H1 (cell line): ENCODE results near the gene PDRG1. TPM values are rescaled to one million over a fixed set of nuclear protein-coding genes. Genes with fewer than 3 reads are reported as not detected.

Source experiments
- CTCF ChIA-PET: fragments of 300-600 bp; sonication (Branson Sonifier 250); formaldehyde crosslinking; loops from one replicate; lab custom pipeline; 2021; ENCODE audit not compliant: partially characterized antibody; lab: Charles Lee
- POLR2A ChIA-PET: fragments of 300-600 bp; sonication (Branson Sonifier 250); formaldehyde crosslinking; loops from one replicate; lab custom pipeline; 2021; ENCODE audit warnings: inconsistent platforms; ENCODE audit not compliant: partially characterized antibody; lab: Charles Lee
- DNase-seq, 2 experiments: peaks; one replicate each; pipeline versions ENCODE4 v3.0.0 to v3.0.0-alpha.2; 2010 to 2022; ENCODE audit warnings: low spot score in 2 of 2, low read depth in 1 of 2, mixed read lengths in 1 of 2
- FAIRE-seq: peaks from 2 replicates; lab custom pipeline; 2011; peaks lifted over from hg19 to GRCh38; lab: Jason Lieb, UNC
- H2AFZ ChIP-seq: 2 replicates; pipeline ENCODE4 v1.8.1; 2012; ENCODE audit warnings: low read length, inconsistent platforms
- H2AK5ac ChIP-seq: 2 replicates; pipeline ENCODE4 v1.6.1; 2013; ENCODE audit warnings: low read depth, low read length
- H2BK120ac ChIP-seq: replicated peaks from 2 replicates; pipeline ENCODE3; 2013; ENCODE audit warnings: low read depth, low read length, inconsistent platforms
- H2BK12ac ChIP-seq: 2 replicates; pipeline ENCODE4 v1.6.1; 2013; ENCODE audit warnings: low read depth, low read length
- H2BK15ac ChIP-seq: 2 replicates; pipeline ENCODE4 v1.6.1; 2013; ENCODE audit warnings: low read length
- H2BK20ac ChIP-seq: 2 replicates; pipeline ENCODE4 v1.6.1; 2013; ENCODE audit warnings: low read length
- H2BK5ac ChIP-seq: 2 replicates; pipeline ENCODE4 v1.6.1; 2013; ENCODE audit warnings: low read depth, low read length
- H3K14ac ChIP-seq: 2 replicates; pipeline ENCODE4 v1.6.1; 2013; ENCODE audit warnings: inconsistent platforms; ENCODE audit not compliant: insufficient read length
- H3K18ac ChIP-seq: 2 replicates; pipeline ENCODE4 v1.6.1; 2013; ENCODE audit warnings: low read length; ENCODE audit errors: extremely low read depth
- H3K23ac ChIP-seq: 2 replicates; pipeline ENCODE4 v1.6.1; 2013; ENCODE audit warnings: inconsistent platforms; ENCODE audit not compliant: insufficient read length
- H3K23me2 ChIP-seq: 2 replicates; pipeline ENCODE4 v1.6.1; 2013; ENCODE audit warnings: low read depth, low read length
- H3K27ac ChIP-seq: 2 replicates; pipeline ENCODE4 v1.6.1; 2011; ENCODE audit warnings: low read depth, low read length, inconsistent platforms
- H3K27me3 ChIP-seq, 4 experiments: replicated peaks in 1 of 4; 1 replicate in 1 of 4; 2 replicates in 3 of 4; pipeline versions ENCODE4 v1.6.1 to v1.8.1; 2011 to 2013; ENCODE audit warnings: low read length in 3 of 4, mild to moderate bottlenecking in 3 of 4, inconsistent platforms in 2 of 4, mixed read lengths in 2 of 4, moderate library complexity in 1 of 4; ENCODE audit not compliant: control insufficient read depth in 3 of 4, insufficient read depth in 3 of 4; ENCODE audit errors: extremely low read depth in 1 of 4
- H3K36me3 ChIP-seq, 4 experiments: 2 replicates each; pipeline versions ENCODE4 v1.6.1 to v1.8.1; 2011 to 2013; ENCODE audit warnings: mild to moderate bottlenecking in 4 of 4, low read length in 3 of 4, moderate library complexity in 2 of 4, control low read depth in 1 of 4, inconsistent platforms in 1 of 4; ENCODE audit not compliant: insufficient read depth in 4 of 4, control insufficient read depth in 2 of 4
- H3K4ac ChIP-seq: replicated peaks from 2 replicates; pipeline ENCODE3; 2013; ENCODE audit warnings: low read length, low read depth, mixed read lengths, inconsistent platforms; ENCODE audit not compliant: insufficient read length
- H3K4me1 ChIP-seq, 4 experiments: replicated peaks in 1 of 4; 1 replicate in 1 of 4; 2 replicates in 3 of 4; pipeline versions ENCODE4 v1.6.1 to v1.8.1; 2011 to 2013; ENCODE audit warnings: low read length in 3 of 4, inconsistent platforms in 2 of 4, mixed read lengths in 1 of 4; ENCODE audit not compliant: insufficient read depth in 4 of 4, control insufficient read depth in 3 of 4
- H3K4me2 ChIP-seq, 2 experiments: 2 replicates each; pipeline versions ENCODE4 v1.6.1 to v1.8.1; 2011 to 2013; ENCODE audit warnings: low read depth in 2 of 2, low read length in 2 of 2, control low read depth in 1 of 2, inconsistent platforms in 1 of 2, mild to moderate bottlenecking in 1 of 2; ENCODE audit not compliant: insufficient read depth in 1 of 2
- H3K4me3 ChIP-seq, 4 experiments: fragments of 200-600, 300-600 bp in 1 of 4; sonication (generic), shearing (Covaris generic), sonication (Bioruptor Twin) in 1 of 4; 2 replicates each; pipeline versions ENCODE4 v1.5.1 to v1.8.1; 2011 to 2016; ENCODE audit warnings: low read length in 4 of 4, low read depth in 3 of 4, control low read depth in 2 of 4, inconsistent platforms in 2 of 4, mild to moderate bottlenecking in 2 of 4, mixed read lengths in 1 of 4, moderate library complexity in 1 of 4; ENCODE audit not compliant: insufficient read depth in 2 of 4; ENCODE audit errors: extremely low read depth in 1 of 4
- H3K56ac ChIP-seq: replicated peaks from 2 replicates; pipeline ENCODE3; 2013; ENCODE audit warnings: low read depth, mild to moderate bottlenecking, mixed read lengths, low read length, inconsistent platforms; ENCODE audit not compliant: insufficient read length
- H3K79me1 ChIP-seq: 2 replicates; pipeline ENCODE4 v1.6.1; 2013; ENCODE audit warnings: low read depth, low read length, control low read depth
- H3K79me2 ChIP-seq, 2 experiments: 2 replicates each; pipeline versions ENCODE4 v1.6.1 to v1.8.1; 2012 to 2013; ENCODE audit warnings: low read length in 2 of 2, mild to moderate bottlenecking in 2 of 2, inconsistent platforms in 1 of 2; ENCODE audit not compliant: insufficient read depth in 2 of 2, control insufficient read depth in 1 of 2
- H3K9ac ChIP-seq, 4 experiments: replicated peaks in 1 of 4; 1 replicate in 1 of 4; 2 replicates in 3 of 4; pipeline versions ENCODE4 v1.6.1 to v1.8.1; 2011 to 2013; ENCODE audit warnings: low read depth in 3 of 4, low read length in 3 of 4, control low read depth in 2 of 4, mild to moderate bottlenecking in 2 of 4, moderate library complexity in 2 of 4, inconsistent platforms in 1 of 4; ENCODE audit errors: extremely low read depth in 1 of 4
- H3K9me3 ChIP-seq, 2 experiments: 2 replicates each; pipeline versions ENCODE4 v1.6.1 to v1.8.1; 2012 to 2013; ENCODE audit warnings: mild to moderate bottlenecking in 2 of 2, moderate library complexity in 2 of 2, control low read depth in 1 of 2, inconsistent platforms in 1 of 2, low read depth in 1 of 2, low read length in 1 of 2, mixed read lengths in 1 of 2; ENCODE audit not compliant: insufficient read depth in 2 of 2
- H4K20me1 ChIP-seq, 2 experiments: replicated peaks in 1 of 2; 2 replicates each; pipeline versions ENCODE3 to v1.8.1; 2011 to 2013; ENCODE audit warnings: inconsistent platforms in 2 of 2, low read length in 2 of 2, mild to moderate bottlenecking in 1 of 2; ENCODE audit not compliant: insufficient read depth in 2 of 2, control insufficient read depth in 1 of 2
- H4K5ac ChIP-seq: 2 replicates; pipeline ENCODE4 v1.6.1; 2013; ENCODE audit warnings: low read length, low read depth, mixed read lengths, inconsistent platforms; ENCODE audit not compliant: insufficient read length
- H4K8ac ChIP-seq: 2 replicates; pipeline ENCODE4 v1.8.0; 2013; ENCODE audit warnings: mild to moderate bottlenecking, moderate library complexity, low read length, inconsistent platforms; ENCODE audit not compliant: insufficient read depth; ENCODE audit errors: extremely low read depth
- H4K91ac ChIP-seq: replicated peaks from 2 replicates; pipeline ENCODE3; 2013; ENCODE audit warnings: low read length, mixed read lengths, inconsistent platforms; ENCODE audit not compliant: insufficient read length
- BACH1 ChIP-seq: IDR thresholded peaks from 2 replicates; pipeline ENCODE4 v1.6.1; 2012; ENCODE audit warnings: low read length, improper control_type of control experiment
- CBX5 ChIP-seq: fragments of 300-800, 300-1000 bp; sonication (generic); IDR thresholded peaks from 2 replicates; pipeline ENCODE4 v1.7.1; 2016; ENCODE audit warnings: antibody characterized with exemption, low read length, low read depth
- EGR1 ChIP-seq: IDR thresholded peaks from 2 replicates; pipeline ENCODE4 v1.6.1; 2011; ENCODE audit warnings: low read depth, low read length, borderline replicate concordance
- FOSL1 ChIP-seq: IDR thresholded peaks from 2 replicates; pipeline ENCODE4 v1.6.1; 2011; ENCODE audit warnings: mild to moderate bottlenecking, low read depth, low read length, moderate library complexity; ENCODE audit not compliant: insufficient read depth
- JUN ChIP-seq: IDR thresholded peaks from 2 replicates; pipeline ENCODE4 v1.6.1; 2011; ENCODE audit warnings: low read depth, mild to moderate bottlenecking, improper control_type of control experiment, low read length
- SUZ12 ChIP-seq: fragments of 200-600 bp; sonication (generic); IDR thresholded peaks from 2 replicates; pipeline ENCODE4 v1.6.1; 2012; ENCODE audit warnings: mild to moderate bottlenecking, inconsistent platforms, low read length, moderate library complexity, mixed read lengths
- TAF1 ChIP-seq: IDR thresholded peaks from 2 replicates; pipeline ENCODE4 v1.6.1; 2011; ENCODE audit warnings: mild to moderate bottlenecking, low read depth, low read length
- TCF12 ChIP-seq: IDR thresholded peaks from 2 replicates; pipeline ENCODE4 v1.6.1; 2011; ENCODE audit warnings: low read depth, mild to moderate bottlenecking, low read length
- WGBS, 2 experiments: shearing (Covaris generic) in 1 of 2; methylation state at CpG; one replicate each; pipeline versions ENCODE4 v1.1.6 to v1.1.7; 2013 to 2015; ENCODE audit warnings: low lambda C conversion rate in 2 of 2, mixed read lengths in 2 of 2, inconsistent platforms in 1 of 2, low coverage in 1 of 2, missing lambda C conversion rate in 1 of 2; ENCODE audit not compliant: insufficient replicate concordance in 2 of 2, insufficient coverage in 1 of 2, insufficient read length in 1 of 2; ENCODE audit errors: extremely low coverage in 1 of 2, missing lambda C conversion rate in 1 of 2; 5-methylcytosine and 5-hydroxymethylcytosine counted together
- polyA plus RNA-seq, 7 experiments: library from polyadenylated mRNA; depleted of rRNA in 3 of 7; stranded (reverse) in 5 of 7; unstranded in 2 of 7; fragments of >200 nt in 5 of 7; fragments of 200-250 nt in 2 of 7; gene quantifications; 1 replicate in 5 of 7; 2 replicates in 1 of 7; 4 replicates in 1 of 7; pipeline versions ENCODE4 v1.2.1 to v1.2.3, GENCODE V29; 2011 to 2013; ENCODE audit warnings: missing spikeins in 2 of 7, mixed read lengths in 2 of 7
- total RNA-seq: library from RNA; stranded (reverse); fragmentation: NEBNext Ultra II Directional; extraction: Animal tissue kit (Norgen Biotek cat#: 25700); gene quantifications from 2 replicates; pipeline ENCODE4 v1.2.1, GENCODE V29; 2021

Gene PDRG1
- total and polyA plus RNA-seq, 2 of the 8 experiments (the other 6 are each of a cell fraction or from before 2014, with no cell fraction given), result 14.2 to 20.8 TPM

- Histone ChIP-seq H4K20me1 (no peaks in the 10 kb centered on the region), H2BK20ac (no peak overlapping the region), H2AK5ac (no peak overlapping the region), H4K5ac (no peak overlapping the region), H2BK15ac (no peak overlapping the region), H3K36me3 (no peaks in the 10 kb centered on the region), H3K27me3 (no peaks in the 10 kb centered on the region; a peak in 1 of 7 replicates), H2BK120ac (peak overlapping the region; percentile 50), H3K18ac (no peak overlapping the region), H3K4me3 (no peak overlapping the region), H2BK5ac (no peak overlapping the region), H3K4me2 (no peak overlapping the region), H3K79me1 (no peaks in the 10 kb centered on the region), H3K14ac (no peak overlapping the region), H3K23ac (no peak overlapping the region), H3K4me1 (peaks cover 15 to 30% (median 21%) of the 10 kb centered on the region in 4 experiments), H4K8ac (peak overlapping the region; percentile 16; the same call in 1 of the 2 replicates), H3K9me3 (no peaks in the 10 kb centered on the region), H2AFZ (no peak overlapping the region; the same call in 1 of the 2 replicates), H3K27ac (no peak overlapping the region), H3K56ac (no peak overlapping the region), H3K79me2 (no peaks in the 10 kb centered on the region), H3K4ac (peak overlapping the region; percentile 42), H3K23me2 (peaks cover 2% of the 10 kb centered on the region; the same call in 1 of the 2 replicates), H4K91ac (peak overlapping the region; percentile 46), H2BK12ac (0 out of 2 replicates have a peak overlapping the region, but pooled peaks have one; percentile 33), H3K9ac (no peak overlapping the region)
- no peak for DNase-seq
- FAIRE-seq, result no peak
- 88% methylated on average over 15 of the region's 15 CpGs; no CpG with 5 or more reads in 1 of the 2 experiments for WGBS, 2 experiments
- CTCF ChIA-PET, result interaction anchor here (0.8 to 3.2 kb wide), 12 partner anchors 10 to 176 kb away, joined by 3 to 18 read pairs (median 4); partner anchors contain the start of gene PDRG1
- POLR2A ChIA-PET, result interaction anchor here (1.7 kb wide), 1 partner anchor 43 kb away, joined by 3 read pairs; the partner anchor contains the start of genes DUSP15 and TTLL9
- TF ChIP-seq SUZ12 (no peak), JUN (no peak), BACH1 (no peak), TAF1 (no peak), EGR1 (no peak), FOSL1 (no peak), TCF12 (no peak), CBX5 (no peak)
These were observed 38.3 kb downstream of the PDRG1 start for GRCh38 chr20:31913431-31914157.
